Activated CD4-positive, alpha-beta T cell treated with anti-CD3 and anti-CD28 coated beads, Interleukin-2, amount 10 ng/mL, durations not matched to agents 24 days and 14 days (primary cell): ENCODE data around the gene SHB. TPM values are rescaled to one million over a fixed set of nuclear protein-coding genes. Genes with fewer than 3 reads are reported as not detected.

Source experiments
- DNase-seq: peaks from one replicate; pipeline ENCODE4 v3.0.0; 2022
- H3K27ac Mint-ChIP-seq: one replicate; pipeline ENCODE4 v1.8.0; 2022; ENCODE audit warnings: mild to moderate bottlenecking, mixed read lengths
- H3K27me3 Mint-ChIP-seq: one replicate; pipeline ENCODE4 v1.8.0; 2022; ENCODE audit warnings: mixed read lengths
- H3K36me3 Mint-ChIP-seq: one replicate; pipeline ENCODE4 v1.8.0; 2022; ENCODE audit warnings: low read depth, mild to moderate bottlenecking, mixed read lengths
- H3K4me1 Mint-ChIP-seq: one replicate; pipeline ENCODE4 v1.8.0; 2021; ENCODE audit warnings: mixed read lengths
- H3K4me3 Mint-ChIP-seq: one replicate; pipeline ENCODE4 v1.8.0; 2022; ENCODE audit warnings: mild to moderate bottlenecking, moderate library complexity, mixed read lengths
- H3K9me3 Mint-ChIP-seq: one replicate; pipeline ENCODE4 v1.8.0; 2021; ENCODE audit warnings: mixed read lengths
- intact Hi-C: fragments of 100-400 bp; cut with micrococcal nuclease; formaldehyde crosslinking; loops from one replicate; pipeline ENCODE4 v1.15.1; 2023
- total RNA-seq: library from RNA; stranded (reverse); gene quantifications from 2 replicates; pipeline ENCODE4 v1.2.3, GENCODE V29; 2022

The SHB gene
- total RNA-seq, 1 donor from 2014 or later: 2.1 TPM

DNA sequence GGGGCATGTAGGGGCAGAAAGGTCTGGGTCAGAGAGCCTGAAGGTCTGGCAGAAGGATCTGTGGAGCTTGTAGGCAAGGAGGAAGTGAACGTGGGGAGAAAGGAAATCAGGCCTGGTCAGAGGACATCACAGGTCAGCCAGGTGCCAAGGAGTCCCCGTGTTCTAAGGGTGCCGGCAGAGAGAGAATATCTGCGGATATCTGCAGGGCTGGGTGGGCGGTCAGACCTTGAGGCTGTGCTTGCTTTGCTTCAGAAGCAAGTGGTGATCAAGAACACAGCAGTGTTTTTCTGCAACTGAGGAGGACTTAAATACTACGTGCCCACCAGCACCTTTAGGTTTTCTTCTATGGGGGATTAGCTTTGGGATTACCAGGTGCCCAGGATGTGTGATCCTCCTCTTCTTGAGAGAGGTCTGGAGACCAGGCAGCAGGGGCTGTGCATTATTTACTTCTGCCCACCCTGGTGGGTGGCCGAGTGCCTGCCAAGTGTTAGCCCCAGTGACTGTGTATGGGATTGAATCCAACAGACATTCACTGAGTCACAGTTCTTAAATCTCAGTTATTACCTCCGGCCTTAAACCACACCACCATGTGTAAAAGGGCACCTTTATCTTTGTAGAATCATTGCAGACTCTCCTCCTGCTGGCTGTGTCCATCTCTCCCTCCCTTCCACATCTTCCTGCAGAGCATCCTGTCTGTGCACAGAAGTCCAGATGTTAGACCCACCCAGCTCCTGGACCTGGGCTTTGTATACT lies 12.5 kb upstream of the SHB start:
- Mint-ChIP-seq H3K27me3 (peaks cover 22% of the 10 kb centered on the region), H3K9me3 (peaks cover 2% of the 10 kb centered on the region), H3K4me3 (no peak overlapping the region), H3K27ac (no peak overlapping the region), H3K36me3 (no peaks in the 10 kb centered on the region), H3K4me1 (no peaks in the 10 kb centered on the region)
- intact Hi-C loops: no loop called here
- DNase-seq: no peak

DNA sequence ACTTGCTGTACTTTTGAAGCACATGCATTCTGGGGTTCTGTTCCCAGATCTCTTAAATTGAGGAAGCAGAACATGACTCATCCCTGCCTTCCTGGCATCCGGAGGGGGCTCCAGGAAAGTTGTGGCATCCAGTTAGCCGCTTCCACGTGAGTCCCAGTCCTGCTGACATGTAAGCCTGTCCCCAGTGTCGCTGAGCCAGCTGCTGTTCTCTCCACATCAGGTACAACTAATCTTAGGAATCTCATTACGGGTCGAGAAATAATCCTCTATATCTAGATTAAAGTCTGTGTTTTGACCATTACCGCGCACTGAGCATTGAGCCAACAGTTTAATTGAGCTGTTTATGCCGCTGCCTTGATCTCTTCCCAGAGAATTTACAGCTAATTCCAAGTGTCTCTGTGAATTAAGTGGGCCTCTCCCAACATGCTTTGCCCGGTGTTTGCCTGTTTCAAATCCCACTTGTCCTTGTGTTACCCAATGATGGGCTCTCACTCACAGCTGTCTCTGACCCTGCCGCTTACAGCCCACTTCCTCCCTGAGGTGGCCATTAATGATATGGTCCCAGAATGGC lies 10.5 kb upstream of the SHB start:
- H3K27me3 Mint-ChIP-seq: peaks cover 13% of the 10 kb centered on the region
- H3K4me1 Mint-ChIP-seq: no peaks in the 10 kb centered on the region
- no peak for DNase-seq
- H3K9me3 Mint-ChIP-seq: peaks cover 8% of the 10 kb centered on the region
- no peak overlapping the region for H3K27ac Mint-ChIP-seq
- H3K36me3 Mint-ChIP-seq: no peaks in the 10 kb centered on the region
- no peak overlapping the region for H3K4me3 Mint-ChIP-seq
- intact Hi-C loops: no loop called here

DNA sequence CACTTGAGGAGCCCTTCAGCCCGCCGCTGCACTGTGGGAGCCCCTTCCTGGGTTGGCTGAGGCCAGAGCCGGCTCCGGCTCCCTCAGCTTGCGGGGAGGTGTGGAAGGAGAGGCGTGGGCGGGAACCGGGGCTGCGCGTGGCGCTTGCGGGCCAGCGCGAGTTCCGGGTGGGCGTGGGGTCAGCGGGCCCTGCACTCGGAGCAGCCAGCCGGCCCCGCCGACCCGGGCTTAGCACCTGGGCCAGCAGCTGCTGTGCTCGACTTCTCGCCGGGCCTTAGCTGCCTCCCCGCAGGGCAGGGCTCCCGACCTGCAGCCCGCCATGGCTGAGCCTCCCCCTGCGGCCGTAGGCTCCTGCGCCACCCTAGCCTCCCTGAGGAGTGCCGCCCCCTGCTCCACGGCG lies 6.2 kb upstream of the SHB start:
- Mint-ChIP-seq H3K9me3 (peaks cover 8% of the 10 kb centered on the region), H3K4me1 (peaks cover 3% of the 10 kb centered on the region), H3K36me3 (no peaks in the 10 kb centered on the region), H3K27me3 (peaks cover 24% of the 10 kb centered on the region), H3K27ac (no peak overlapping the region), H3K4me3 (no peak overlapping the region)
- no peak for DNase-seq
- intact Hi-C loops: no loop called here

DNA sequence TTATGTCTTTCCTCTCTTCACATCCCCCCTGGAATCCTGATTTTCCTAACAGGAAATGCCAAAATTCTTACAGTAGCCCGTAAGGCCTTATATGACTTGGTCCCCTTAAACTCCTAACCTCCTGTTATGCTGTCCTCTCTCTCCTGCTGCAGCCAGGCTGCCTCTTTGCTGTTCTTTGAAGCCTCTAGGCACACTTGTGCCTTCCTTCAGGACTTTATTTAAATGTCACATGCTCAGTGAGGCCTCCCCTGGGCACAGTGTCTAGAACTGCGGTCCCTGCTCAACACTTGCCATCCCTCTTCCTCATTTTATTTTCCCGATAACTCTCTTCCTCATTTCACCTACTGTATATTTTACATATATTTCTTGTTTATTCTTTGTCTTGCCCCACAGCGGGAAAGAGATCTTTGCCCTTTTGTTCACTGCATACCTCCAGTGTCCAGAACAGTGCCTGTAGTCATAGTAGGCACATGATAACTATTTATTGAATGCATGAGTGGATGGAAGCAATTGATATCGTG lies 5.5 kb upstream of the SHB start:
- Mint-ChIP-seq H3K36me3 (no peaks in the 10 kb centered on the region), H3K9me3 (peaks cover 8% of the 10 kb centered on the region), H3K4me3 (no peak overlapping the region), H3K27ac (no peak overlapping the region), H3K4me1 (peaks cover 5% of the 10 kb centered on the region), H3K27me3 (peaks cover 23% of the 10 kb centered on the region)
- intact Hi-C loops: no loop called here
- DNase-seq: no peak

DNA sequence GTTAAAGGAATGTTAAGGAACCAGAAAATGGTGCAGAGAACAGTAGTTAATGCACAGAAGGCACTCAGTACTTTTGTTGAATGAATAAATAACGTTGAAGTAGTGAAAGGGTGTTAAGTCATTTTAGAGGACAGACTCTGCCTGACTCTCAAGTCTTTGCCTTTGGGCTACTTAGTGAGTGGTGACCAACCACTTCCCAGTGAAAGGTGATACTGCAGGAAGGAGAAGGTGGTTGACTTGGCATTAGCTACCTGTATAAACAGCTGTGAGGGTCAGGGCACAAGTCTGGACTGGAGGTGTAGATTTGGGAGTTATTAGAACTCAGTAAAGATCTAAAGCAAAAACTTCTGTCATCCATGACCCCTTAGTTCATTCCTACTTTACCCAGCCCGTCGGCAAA lies 4.9 kb upstream of the SHB start:
- H3K4me1 Mint-ChIP-seq: peaks cover 5% of the 10 kb centered on the region
- intact Hi-C loops: no loop called here
- no peak overlapping the region for H3K27ac Mint-ChIP-seq
- H3K4me3 Mint-ChIP-seq: no peak overlapping the region
- DNase-seq: no peak
- peaks cover 8% of the 10 kb centered on the region for H3K9me3 Mint-ChIP-seq
- peaks cover 19% of the 10 kb centered on the region for H3K27me3 Mint-ChIP-seq
- H3K36me3 Mint-ChIP-seq: no peaks in the 10 kb centered on the region

DNA sequence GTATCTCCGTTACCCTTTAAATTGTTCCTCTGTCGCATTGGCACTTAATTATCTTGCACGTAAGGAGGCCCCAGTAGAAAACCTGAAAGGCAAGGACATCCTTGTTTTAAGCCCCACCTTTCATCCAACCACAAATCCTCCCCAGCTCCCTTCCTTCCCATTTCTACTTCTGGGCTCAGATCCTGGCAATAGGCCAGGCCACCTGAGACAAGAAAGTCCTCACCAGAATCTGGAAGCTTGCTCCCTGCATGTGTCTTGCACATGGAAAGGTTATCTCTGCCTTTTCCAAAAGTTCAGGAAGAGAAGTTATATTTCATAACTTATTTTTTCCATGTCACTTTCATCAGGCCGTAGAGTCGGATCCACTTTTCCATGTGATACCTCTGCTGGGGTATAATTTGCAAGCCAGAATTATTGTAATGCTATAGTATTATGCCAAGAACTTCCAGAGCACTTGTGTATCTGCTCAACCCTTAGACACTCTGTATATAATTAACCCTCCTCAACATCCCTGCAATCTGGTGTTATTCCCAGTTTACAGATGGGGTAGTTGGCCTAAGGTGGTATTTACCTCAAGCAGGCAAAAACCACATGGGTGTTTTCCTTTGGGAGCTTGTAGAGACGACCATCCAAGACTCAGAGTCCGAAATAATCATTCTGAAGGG lies 2.6 kb upstream of the SHB start:
- no peak overlapping the region for H3K4me3 Mint-ChIP-seq
- H3K36me3 Mint-ChIP-seq: no peaks in the 10 kb centered on the region
- H3K9me3 Mint-ChIP-seq: peaks cover 7% of the 10 kb centered on the region
- intact Hi-C loops: no loop called here
- peaks cover 23% of the 10 kb centered on the region for H3K27me3 Mint-ChIP-seq
- peaks cover 14% of the 10 kb centered on the region for H3K4me1 Mint-ChIP-seq
- H3K27ac Mint-ChIP-seq: no peak overlapping the region
- no peak for DNase-seq

DNA sequence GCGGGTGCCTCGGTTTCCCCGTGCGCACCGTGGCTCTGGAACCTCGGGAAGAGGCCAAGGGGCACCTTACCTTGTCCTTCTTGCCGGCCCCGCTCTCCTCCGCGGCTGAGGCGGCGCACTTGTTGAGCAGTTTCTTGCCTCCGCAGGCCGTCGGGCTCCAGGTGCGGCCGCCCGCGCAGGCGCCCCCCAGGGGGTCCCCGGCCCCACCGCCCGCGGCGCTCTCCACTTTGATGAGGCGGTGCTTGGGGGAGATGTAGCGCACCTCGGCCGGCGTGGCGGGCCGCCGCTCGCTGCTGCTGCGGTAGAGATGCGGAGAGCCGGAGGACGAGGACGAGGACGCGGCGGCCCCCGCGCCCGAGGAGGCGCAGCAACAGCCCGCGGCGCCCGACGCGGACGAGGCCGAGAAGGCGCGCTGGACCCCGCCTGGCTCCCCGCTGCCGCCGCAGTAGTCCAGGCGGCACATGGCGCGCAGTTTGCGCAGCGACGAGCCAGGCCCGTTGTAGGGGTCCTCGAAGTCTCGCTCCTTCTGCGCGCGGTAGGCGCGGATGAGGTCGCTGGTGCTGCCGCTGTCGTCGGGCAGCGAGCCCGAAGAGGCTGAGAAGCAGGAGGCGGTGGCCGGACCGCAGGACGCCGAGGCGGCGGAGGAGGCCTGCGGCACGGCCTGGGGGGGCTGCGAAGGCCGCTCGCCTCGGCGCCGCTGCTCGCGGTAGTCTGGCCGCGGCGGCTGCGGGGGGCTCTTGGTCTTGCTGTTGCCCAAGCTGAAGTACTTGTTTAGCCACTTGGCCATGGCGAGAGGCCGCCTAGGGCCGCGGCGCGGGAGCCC lies 957 bp downstream of the SHB start:
- Mint-ChIP-seq H3K36me3 (no peaks in the 10 kb centered on the region), H3K27ac (no peak overlapping the region), H3K27me3 (peaks cover 50% of the 10 kb centered on the region), H3K9me3 (no peaks in the 10 kb centered on the region), H3K4me1 (peaks cover 14% of the 10 kb centered on the region), H3K4me3 (peak overlapping the region; percentile 82)
- DNase-seq: peak; percentile 66
- intact Hi-C loops: loop anchor here (1.0 to 10.0 kb wide), 6 partner anchors 71 to 324 kb away; partner anchors contain the start of genes ALDH1B1 and SLC25A51

DNA sequence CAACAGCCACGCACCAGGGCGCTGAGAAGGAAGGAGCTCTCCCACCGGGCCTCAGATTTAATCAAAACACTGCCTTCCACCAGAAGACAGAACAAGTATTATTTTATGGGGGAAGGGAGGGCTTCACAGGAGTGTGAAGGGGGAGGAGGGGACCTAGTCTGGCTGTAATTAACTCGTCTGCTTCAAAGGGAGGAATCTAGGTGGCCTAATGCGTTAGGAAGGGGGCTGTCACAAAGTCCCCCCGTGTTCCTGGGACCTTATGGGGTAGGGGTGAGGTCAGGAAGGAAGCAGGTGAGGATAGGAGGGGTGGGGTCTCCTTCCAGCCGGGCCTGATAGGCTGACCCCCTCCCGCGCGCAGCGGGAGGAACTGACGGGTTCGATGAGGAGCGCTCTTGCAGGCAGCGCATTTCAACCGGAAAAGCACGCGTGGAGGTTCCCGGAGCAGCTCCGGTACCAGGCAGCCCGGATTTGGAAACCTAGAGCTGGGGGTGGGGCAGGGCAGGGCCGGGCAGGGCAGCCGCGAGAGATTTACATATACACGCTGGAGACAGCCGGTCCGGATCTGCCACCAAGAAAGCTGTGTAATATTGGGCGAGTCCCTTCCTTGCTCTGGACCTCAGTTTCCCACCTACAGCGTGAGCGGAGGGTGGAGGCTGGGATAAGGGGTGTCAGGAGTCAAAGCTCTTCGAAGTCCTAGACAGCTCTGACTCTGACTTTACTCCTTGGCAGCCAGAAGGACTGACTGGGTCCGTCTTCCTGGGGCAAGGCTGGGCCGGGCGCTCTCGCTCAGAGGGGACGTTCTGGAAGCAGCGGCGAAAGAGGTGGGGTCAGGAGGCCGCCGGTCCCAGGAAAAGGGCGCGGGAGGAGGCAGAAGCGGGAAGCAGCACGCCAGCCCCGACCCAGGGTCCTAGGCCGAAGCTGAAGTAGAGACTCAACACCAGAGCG lies 1.8 kb downstream of the SHB start:
- Mint-ChIP-seq H3K4me3 (peak overlapping the region; percentile 82), H3K27ac (peak overlapping the region; percentile 64), H3K27me3 (peaks cover 50% of the 10 kb centered on the region), H3K4me1 (peaks cover 14% of the 10 kb centered on the region), H3K36me3 (no peaks in the 10 kb centered on the region), H3K9me3 (no peaks in the 10 kb centered on the region)
- peak; percentile 70 for DNase-seq
- intact Hi-C loops: loop anchor here (5.0 to 10.0 kb wide), 2 partner anchors 70 to 322 kb away; no protein-coding TSS in a partner anchor

DNA sequence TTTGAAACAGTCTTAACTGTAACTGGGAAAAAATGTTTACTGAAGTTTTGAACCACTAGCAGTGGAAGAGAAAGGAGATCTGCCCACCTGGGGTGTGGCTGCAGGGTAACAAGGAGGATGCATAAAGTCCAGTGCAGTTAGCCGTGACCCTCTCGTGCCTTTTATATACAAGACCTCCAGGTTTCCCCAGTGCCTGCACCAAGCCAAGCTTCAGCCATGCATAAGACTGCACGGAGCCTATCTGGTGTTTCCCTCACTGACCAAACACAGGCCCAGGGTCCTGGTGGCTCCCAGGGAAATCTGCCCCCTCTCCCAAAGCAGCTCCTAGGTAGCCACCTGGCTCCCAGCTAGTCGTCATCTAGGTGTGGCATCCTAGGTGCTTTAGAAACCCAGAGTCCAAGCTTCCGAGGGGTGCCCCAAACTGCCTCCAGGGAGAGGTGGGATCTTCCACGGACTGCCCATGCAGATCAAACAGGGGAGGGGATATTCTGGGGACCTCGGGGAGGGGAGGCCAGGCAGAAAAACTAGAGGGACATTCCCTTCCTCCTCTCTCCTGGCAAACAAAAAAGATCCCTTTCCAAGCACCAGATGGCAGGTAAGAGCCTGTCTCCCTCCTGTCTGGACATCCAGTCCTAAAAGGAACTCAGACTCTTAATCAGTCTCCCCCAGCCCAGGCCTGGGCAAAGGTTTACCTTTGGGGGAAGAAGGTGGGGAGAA lies 2.7 kb downstream of the SHB start:
- H3K27ac Mint-ChIP-seq: no peak overlapping the region
- H3K9me3 Mint-ChIP-seq: no peaks in the 10 kb centered on the region
- H3K4me1 Mint-ChIP-seq: peaks cover 14% of the 10 kb centered on the region
- intact Hi-C loops: loop anchor here (5.0 to 10.0 kb wide), 2 partner anchors 69 to 322 kb away; no protein-coding TSS in a partner anchor
- no peaks in the 10 kb centered on the region for H3K36me3 Mint-ChIP-seq
- H3K4me3 Mint-ChIP-seq: peak overlapping the region; percentile 82
- no peak for DNase-seq
- H3K27me3 Mint-ChIP-seq: peaks cover 51% of the 10 kb centered on the region

DNA sequence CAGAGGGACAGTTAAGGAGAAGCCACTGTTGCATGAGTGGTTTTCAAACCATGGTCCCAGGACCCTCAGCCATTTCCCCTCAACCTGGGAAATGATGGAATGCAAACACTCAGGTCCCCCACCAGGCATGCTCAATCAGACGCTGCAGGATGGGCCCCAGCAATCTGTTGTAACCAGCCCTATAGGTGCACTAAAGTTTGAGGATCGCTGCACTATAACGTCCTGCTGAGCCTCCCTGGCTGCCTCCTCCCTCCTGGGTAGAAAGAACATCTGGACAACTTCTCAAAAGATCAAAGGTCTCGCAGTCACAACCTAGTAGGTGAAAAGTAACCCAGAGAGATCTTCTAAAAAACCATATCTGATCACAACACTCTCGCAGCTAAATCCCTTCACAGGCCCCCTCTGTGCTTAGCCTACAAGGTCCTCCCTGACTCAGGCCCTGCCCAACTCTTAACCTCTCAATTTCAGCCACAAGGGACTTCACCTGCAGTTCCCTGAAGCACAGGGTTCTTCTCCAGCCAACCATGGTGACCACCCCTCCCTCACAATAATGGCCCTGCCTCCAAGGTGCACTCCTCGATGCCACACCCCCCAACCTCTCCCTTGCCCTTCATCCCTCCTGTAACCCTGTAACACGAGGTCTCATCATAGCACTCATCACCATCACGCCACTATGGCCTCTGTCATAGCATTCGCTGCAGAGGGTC lies 3.5 kb downstream of the SHB start:
- Mint-ChIP-seq H3K27ac (no peak overlapping the region), H3K36me3 (no peaks in the 10 kb centered on the region), H3K4me1 (peaks cover 11% of the 10 kb centered on the region), H3K9me3 (no peaks in the 10 kb centered on the region), H3K4me3 (no peak overlapping the region), H3K27me3 (peaks cover 45% of the 10 kb centered on the region)
- intact Hi-C loops: loop anchor here (5.0 to 10.0 kb wide), 2 partner anchors 68 to 321 kb away; no protein-coding TSS in a partner anchor
- no peak for DNase-seq

DNA sequence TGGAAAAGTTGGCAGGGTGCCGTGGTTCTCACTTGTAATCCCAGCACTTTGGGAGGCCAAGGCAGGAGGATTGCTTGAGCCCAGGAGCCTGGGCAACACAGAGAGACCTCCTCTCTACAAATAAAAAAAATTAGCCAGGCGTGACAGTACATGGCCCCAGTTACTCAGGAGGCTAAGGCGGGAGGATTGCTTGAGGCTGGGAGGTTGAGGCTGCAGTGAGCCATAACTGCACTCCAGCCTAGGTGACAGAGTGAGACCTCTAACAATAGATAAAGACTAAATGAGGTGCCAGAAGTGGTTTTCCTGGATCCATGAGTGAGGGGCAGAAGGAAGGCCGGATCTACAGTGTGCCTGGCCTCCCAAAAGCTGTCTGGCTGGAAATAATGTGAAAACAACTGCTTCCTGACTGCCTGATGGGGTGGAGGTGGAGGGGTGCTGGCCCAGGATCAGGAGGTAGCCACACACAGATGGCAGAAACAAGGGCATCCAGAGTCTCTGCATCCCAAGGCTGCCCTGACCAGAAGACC lies 4.1 kb downstream of the SHB start:
- Mint-ChIP-seq H3K27ac (no peak overlapping the region), H3K27me3 (peaks cover 42% of the 10 kb centered on the region), H3K9me3 (no peaks in the 10 kb centered on the region), H3K36me3 (no peaks in the 10 kb centered on the region), H3K4me1 (peaks cover 11% of the 10 kb centered on the region), H3K4me3 (no peak overlapping the region)
- no peak for DNase-seq
- intact Hi-C loops: loop anchor here (5.0 to 10.0 kb wide), 2 partner anchors 68 to 320 kb away; no protein-coding TSS in a partner anchor
